HCT116 (cell line): ENCODE measurements around the gene VAPA. TPM values are rescaled to one million over a fixed set of nuclear protein-coding genes. Genes with fewer than 3 reads are reported as not detected.
A peak's percentile ranks its signal among the peaks of the same experiment; 100 is the strongest.

Source experiments
- ATAC-seq: fragments of 200-7000 bp; cut with Tn5 transposase; 2 replicates; pipeline ENCODE4 v1.9.1; 2020; ENCODE audit warnings: mild to moderate bottlenecking, moderate library complexity
- BruUV-seq: library from RNA; stranded (reverse); fragments of 400-500 nt; replicated peaks from 2 replicates; lab custom pipeline; 2021; lab: Mats Ljungman, UMichigan
- CTCF ChIA-PET: fragments of 300-600 bp; sonication (Branson Sonifier 250); formaldehyde crosslinking; loops from one replicate; lab custom pipeline; 2021; ENCODE audit warnings: antibody characterized with exemption; lab: Charles Lee
- POLR2A ChIA-PET: fragments of 300-600, 350-600 bp; sonication (Branson Sonifier 250); formaldehyde crosslinking; loops from one replicate; lab custom pipeline; 2021; ENCODE audit warnings: antibody characterized with exemption; lab: Charles Lee
- RAD21 ChIA-PET, 2 experiments: fragments of 300-600 bp; sonication (Branson Sonifier 250); formaldehyde crosslinking; loops; one replicate each; lab custom pipeline; 2023; ENCODE audit warnings: low total read pairs in 2 of 2; ENCODE audit not compliant: uncharacterized antibody in 2 of 2, unreplicated experiment in 2 of 2, low non-redundant PET in 1 of 2; lab: Charles Lee
- DNase-seq: peaks from one replicate; pipeline ENCODE4 v3.0.0-alpha.2; 2010; ENCODE audit warnings: low read depth, low spot score
- H2AFZ ChIP-seq: fragments of 200-600 bp; shearing (Covaris generic), sonication (generic); 2 replicates; pipeline ENCODE4 v1.6.1; 2017; ENCODE audit warnings: low read depth, mixed run types, mixed read lengths, antibody characterized with exemption, low read length; ENCODE audit not compliant: poor library complexity, severe bottlenecking
- H3K27ac ChIP-seq: 2 replicates; pipeline ENCODE4 v1.5.1; 2012; ENCODE audit warnings: low read depth, low read length
- H3K27me3 ChIP-seq: fragments of 200-600 bp; sonication (generic); 2 replicates; pipeline ENCODE4 v1.6.1; 2016; ENCODE audit warnings: mixed run types, low read length, mixed read lengths; ENCODE audit not compliant: insufficient read depth
- H3K36me3 ChIP-seq, 2 experiments: fragments of 200-500 bp in 1 of 2; fragments of 200-600 bp in 1 of 2; sonication (Bioruptor generic) in 1 of 2; sonication (generic) in 1 of 2; 2 replicates each; pipeline versions ENCODE4 v1.5.1 to v1.6.1; 2014 to 2016; ENCODE audit warnings: low read length in 2 of 2, inconsistent platforms in 1 of 2, mixed read lengths in 1 of 2, mixed run types in 1 of 2; ENCODE audit not compliant: insufficient read depth in 2 of 2, control insufficient read depth in 1 of 2
- H3K4me1 ChIP-seq, 2 experiments: fragments of 200-600 bp in 1 of 2; sonication (generic) in 1 of 2; 2 replicates each; pipeline versions ENCODE4 v1.5.1 to v1.6.1; 2012 to 2017; ENCODE audit warnings: low read length in 2 of 2, inconsistent platforms in 1 of 2, mild to moderate bottlenecking in 1 of 2, mixed read lengths in 1 of 2, mixed run types in 1 of 2, moderate library complexity in 1 of 2; ENCODE audit not compliant: insufficient read depth in 2 of 2, control insufficient read depth in 1 of 2
- H3K4me2 ChIP-seq: fragments of 200-600 bp; sonication (generic); 2 replicates; pipeline ENCODE4 v1.6.1; 2017; ENCODE audit warnings: mixed run types, low read length, mixed read lengths
- H3K4me3 ChIP-seq, 2 experiments: fragments of 200-600 bp in 1 of 2; sonication (generic) in 1 of 2; replicated peaks in 1 of 2; 2 replicates each; pipeline ENCODE4 v1.5.1; 2011 to 2016; ENCODE audit warnings: low read length in 2 of 2, control low read depth in 1 of 2, low read depth in 1 of 2, mild to moderate bottlenecking in 1 of 2, mixed read lengths in 1 of 2, mixed run types in 1 of 2
- H3K79me2 ChIP-seq: fragments of 200-600 bp; sonication (generic); 2 replicates; pipeline ENCODE4 v1.6.1; 2017; ENCODE audit warnings: mild to moderate bottlenecking, mixed run types, low read length, moderate library complexity, mixed read lengths; ENCODE audit not compliant: insufficient read depth
- H3K9ac ChIP-seq: fragments of 200-600 bp; sonication (generic); 2 replicates; pipeline ENCODE4 v1.6.1; 2016; ENCODE audit warnings: low read length, mixed read lengths
- H3K9me2 ChIP-seq: fragments of 200-600 bp; sonication (generic), shearing (Covaris generic); 2 replicates; pipeline ENCODE4 v1.6.1; 2017; ENCODE audit warnings: mixed run types, mild to moderate bottlenecking, moderate library complexity; ENCODE audit not compliant: insufficient read depth
- H3K9me3 ChIP-seq, 2 experiments: fragments of 200-500 bp in 1 of 2; fragments of 200-600 bp in 1 of 2; sonication (Bioruptor generic) in 1 of 2; sonication (generic) in 1 of 2; 2 replicates each; pipeline ENCODE4 v1.6.1; 2014 to 2017; ENCODE audit warnings: low read length in 2 of 2, mixed read lengths in 2 of 2, inconsistent platforms in 1 of 2, low read depth in 1 of 2, mild to moderate bottlenecking in 1 of 2, mixed run types in 1 of 2, moderate library complexity in 1 of 2; ENCODE audit not compliant: control insufficient read depth in 1 of 2, insufficient read depth in 1 of 2
- H4K20me1 ChIP-seq: fragments of 200-600 bp; sonication (generic), shearing (Covaris generic); 2 replicates; pipeline ENCODE4 v1.6.1; 2017; ENCODE audit warnings: mixed run types, mild to moderate bottlenecking, moderate library complexity; ENCODE audit not compliant: insufficient read depth
- CBX3 ChIP-seq: IDR thresholded peaks from 2 replicates; pipeline ENCODE4 v1.6.1; 2012; ENCODE audit warnings: low read depth
- CEBPB ChIP-seq: IDR thresholded peaks from 2 replicates; pipeline ENCODE4 v1.6.1; 2012; ENCODE audit warnings: low read depth
- CTCF ChIP-seq, 3 experiments: fragments of 200-600 bp in 1 of 3; sonication (generic) in 1 of 3; IDR thresholded peaks in 2 of 3; conservative IDR thresholded peaks in 1 of 3; 2 replicates each; pipeline ENCODE4 v1.5.1; 2012 to 2017; ENCODE audit warnings: low read depth in 2 of 3, low read length in 2 of 3, antibody characterized with exemption in 1 of 3, borderline replicate concordance in 1 of 3, control low read depth in 1 of 3, mild to moderate bottlenecking in 1 of 3, mixed read lengths in 1 of 3, mixed run types in 1 of 3, moderate library complexity in 1 of 3; ENCODE audit not compliant: insufficient read depth in 1 of 3
- ELF1 ChIP-seq: IDR thresholded peaks from 2 replicates; pipeline ENCODE4 v1.6.1; 2012; ENCODE audit warnings: low read depth, borderline replicate concordance
- EZH2phosphoT487 ChIP-seq: fragments of 200-600 bp; IDR thresholded peaks from 2 replicates; pipeline ENCODE4 v1.6.1; 2018; ENCODE audit warnings: antibody characterized with exemption, borderline replicate concordance
- POLR2A ChIP-seq: IDR thresholded peaks from 2 replicates; pipeline ENCODE4 v1.7.0; 2011; ENCODE audit warnings: borderline replicate concordance; ENCODE audit not compliant: insufficient read depth, insufficient read length; ENCODE audit errors: extremely low read depth
- RAD21 ChIP-seq: IDR thresholded peaks from 2 replicates; pipeline ENCODE4 v1.6.1; 2012; ENCODE audit warnings: low read depth, mild to moderate bottlenecking
- SP1 ChIP-seq: IDR thresholded peaks from 2 replicates; pipeline ENCODE4 v1.6.1; 2012; ENCODE audit warnings: low read depth
- SRF ChIP-seq: IDR thresholded peaks from 2 replicates; pipeline ENCODE4 v1.6.1; 2012; ENCODE audit warnings: low read depth
- ZNF274 ChIP-seq: fragments of 200-500 bp; sonication (Bioruptor generic); IDR thresholded peaks from 2 replicates; pipeline ENCODE4 v1.6.1; 2014; ENCODE audit warnings: mild to moderate bottlenecking, low read depth, low read length, inconsistent platforms
- intact Hi-C: fragments of 100-400 bp; cut with micrococcal nuclease; formaldehyde crosslinking; loops from 2 replicates; pipeline ENCODE4 v1.10.0; 2022
- total RNA-seq: library from RNA; stranded (reverse); gene quantifications from one replicate; pipeline ENCODE4 v1.2.1, GENCODE V29; 2021; ENCODE audit not compliant: unreplicated experiment
- TF ChIP-seq, protein P1 (sequence below): IDR thresholded peaks from 2 replicates; pipeline ENCODE4 v1.6.1; 2012
- TF ChIP-seq, protein P2 (sequence below): IDR thresholded peaks from 2 replicates; pipeline ENCODE4 v1.6.1; 2012; ENCODE audit warnings: low read depth

Gene VAPA
- total RNA-seq, 1 experiment from 2014 or later = 295 TPM

GRCh38 chr18:9951022-9951859, 37.4 kb downstream of the VAPA start:
- RAD21 ChIA-PET = no interaction called here
- no peak overlapping the region for H2AFZ ChIP-seq

More at GRCh38 chr18:9951022-9951859, 37.4 kb downstream of the VAPA start:
- no peak overlapping the region for H3K4me2 ChIP-seq
- TF ChIP-seq CEBPB = no peak
- TF ChIP-seq RAD21 = peak; percentile 72
- 0 out of 2 replicates have a peak, but pooled peaks have one; percentile 35 for TF ChIP-seq SRF
- TF ChIP-seq EZH2phosphoT487 = no peak
- TF ChIP-seq CBX3 = peak; percentile 64; the same call in 1 of the 2 replicates
- TF ChIP-seq ZNF274 = no peak
- no peak for TF ChIP-seq SP1
- TF ChIP-seq POLR2A = no peak
- TF ChIP-seq CTCF (IDR thresholded peaks at IDR 0.05 in 2 of 3, conservative IDR thresholded peaks at IDR 0.05 in 1 of 3; ENCODE audit: borderline replicate concordance in 1 of 3, insufficient read depth in 1 of 3, low read depth in 2 of 3, low read length in 2 of 3) = peak; percentile 31 to 82 (median 75); a peak in 4 of 6 replicates
- TF ChIP-seq, protein P1, sequence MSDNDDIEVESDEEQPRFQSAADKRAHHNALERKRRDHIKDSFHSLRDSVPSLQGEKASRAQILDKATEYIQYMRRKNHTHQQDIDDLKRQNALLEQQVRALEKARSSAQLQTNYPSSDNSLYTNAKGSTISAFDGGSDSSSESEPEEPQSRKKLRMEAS = no peak
- TF ChIP-seq ELF1 = no peak
- TF ChIP-seq, protein P2, sequence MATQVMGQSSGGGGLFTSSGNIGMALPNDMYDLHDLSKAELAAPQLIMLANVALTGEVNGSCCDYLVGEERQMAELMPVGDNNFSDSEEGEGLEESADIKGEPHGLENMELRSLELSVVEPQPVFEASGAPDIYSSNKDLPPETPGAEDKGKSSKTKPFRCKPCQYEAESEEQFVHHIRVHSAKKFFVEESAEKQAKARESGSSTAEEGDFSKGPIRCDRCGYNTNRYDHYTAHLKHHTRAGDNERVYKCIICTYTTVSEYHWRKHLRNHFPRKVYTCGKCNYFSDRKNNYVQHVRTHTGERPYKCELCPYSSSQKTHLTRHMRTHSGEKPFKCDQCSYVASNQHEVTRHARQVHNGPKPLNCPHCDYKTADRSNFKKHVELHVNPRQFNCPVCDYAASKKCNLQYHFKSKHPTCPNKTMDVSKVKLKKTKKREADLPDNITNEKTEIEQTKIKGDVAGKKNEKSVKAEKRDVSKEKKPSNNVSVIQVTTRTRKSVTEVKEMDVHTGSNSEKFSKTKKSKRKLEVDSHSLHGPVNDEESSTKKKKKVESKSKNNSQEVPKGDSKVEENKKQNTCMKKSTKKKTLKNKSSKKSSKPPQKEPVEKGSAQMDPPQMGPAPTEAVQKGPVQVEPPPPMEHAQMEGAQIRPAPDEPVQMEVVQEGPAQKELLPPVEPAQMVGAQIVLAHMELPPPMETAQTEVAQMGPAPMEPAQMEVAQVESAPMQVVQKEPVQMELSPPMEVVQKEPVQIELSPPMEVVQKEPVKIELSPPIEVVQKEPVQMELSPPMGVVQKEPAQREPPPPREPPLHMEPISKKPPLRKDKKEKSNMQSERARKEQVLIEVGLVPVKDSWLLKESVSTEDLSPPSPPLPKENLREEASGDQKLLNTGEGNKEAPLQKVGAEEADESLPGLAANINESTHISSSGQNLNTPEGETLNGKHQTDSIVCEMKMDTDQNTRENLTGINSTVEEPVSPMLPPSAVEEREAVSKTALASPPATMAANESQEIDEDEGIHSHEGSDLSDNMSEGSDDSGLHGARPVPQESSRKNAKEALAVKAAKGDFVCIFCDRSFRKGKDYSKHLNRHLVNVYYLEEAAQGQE = no peak
- TF ChIP-seq, all 23 proteins: peak for 4
- POLR2A ChIA-PET = no interaction called here
- no peak overlapping the region for H3K4me3 ChIP-seq
- H3K4me1 ChIP-seq = no peaks in the 10 kb centered on the region
- no peaks in the 10 kb centered on the region for H3K9me3 ChIP-seq
- no peaks in the 10 kb centered on the region for H3K27me3 ChIP-seq
- CTCF ChIA-PET = no interaction called here
- peaks cover 94% of the 10 kb centered on the region for H3K79me2 ChIP-seq
- intact Hi-C loops = loop anchor here (5.0 to 10.0 kb wide), 3 partner anchors 126 to 336 kb away; partner anchors contain the start of gene PPP4R1
- H3K36me3 ChIP-seq = peaks cover 42 to 50% of the 10 kb centered on the region in 2 experiments
- H3K9me2 ChIP-seq = no peaks in the 10 kb centered on the region
- DNase-seq (peak; percentile 55), ATAC-seq (peak; percentile 96)
- BruUV-seq = no TSS peak
- peaks cover 25% of the 10 kb centered on the region; the same call in 1 of the 2 replicates for H4K20me1 ChIP-seq
- H3K9ac ChIP-seq = no peak overlapping the region
- H3K27ac ChIP-seq = peak overlapping the region; percentile 18; the same call in 1 of the 2 replicates
